Large intestine (tissue), 3 donors: ENCODE results near the gene MAMLD1. TPM values are rescaled to one million over a fixed set of nuclear protein-coding genes. Genes with fewer than 3 reads are reported as not detected.

Source experiments
- DNase-seq, 2 donors: peaks; one replicate each; pipeline versions ENCODE4 v3.0.0 to v3.0.0-alpha.2; 2013
- H3K27ac ChIP-seq: one replicate; pipeline ENCODE4 v1.5.1; 2013; ENCODE audit warnings: low read length
- H3K27me3 ChIP-seq: 2 replicates; pipeline ENCODE4 v1.6.1; 2013; ENCODE audit warnings: low read length; ENCODE audit not compliant: control insufficient read depth, insufficient read depth
- H3K36me3 ChIP-seq: 2 replicates; pipeline ENCODE4 v1.6.1; 2013; ENCODE audit warnings: low read length; ENCODE audit not compliant: control insufficient read depth, insufficient read depth
- H3K4me1 ChIP-seq: one replicate; pipeline ENCODE4 v1.6.1; 2013; ENCODE audit warnings: low read length; ENCODE audit not compliant: control insufficient read depth, insufficient read depth
- H3K4me3 ChIP-seq: one replicate; pipeline ENCODE4 v1.5.1; 2013; ENCODE audit warnings: low read length
- H3K9me3 ChIP-seq: one replicate; pipeline ENCODE4 v1.6.1; 2013; ENCODE audit warnings: mild to moderate bottlenecking, low read depth, low read length, moderate library complexity; ENCODE audit not compliant: control insufficient read depth
- WGBS: methylation state at CpG from one replicate; pipeline ENCODE4 v1.1.5; 2013; ENCODE audit warnings: low lambda C conversion rate; ENCODE audit not compliant: insufficient coverage; 5-methylcytosine and 5-hydroxymethylcytosine counted together
- polyA plus RNA-seq: library from polyadenylated mRNA; unstranded; fragments of 120-200 nt; gene quantifications from one replicate; pipeline ENCODE4 v1.2.1, GENCODE V29; 2013

The MAMLD1 gene
- polyA plus RNA-seq, 1 donor = 3.8 TPM

DNA sequence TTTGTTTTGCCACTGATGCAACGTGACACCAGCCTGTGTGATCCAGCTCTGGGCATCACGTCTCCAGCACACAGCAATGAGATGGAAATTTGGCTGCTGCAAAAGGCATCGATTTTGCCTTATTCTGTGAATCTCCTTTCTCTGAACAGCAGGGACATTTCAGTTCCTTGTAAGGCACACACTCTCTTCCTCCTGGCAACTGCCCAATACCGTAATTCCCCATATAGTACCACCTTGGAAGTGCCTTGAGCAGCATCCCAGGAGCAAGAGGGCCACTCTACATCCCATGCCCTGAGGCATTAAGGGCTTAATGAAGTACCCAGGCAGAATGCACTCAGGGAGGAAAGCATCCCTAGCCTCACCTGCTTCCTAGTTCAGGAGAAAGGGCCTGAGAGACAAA lies 10.5 kb upstream of the MAMLD1 start:
- Histone ChIP-seq H3K36me3 (no peaks in the 10 kb centered on the region), H3K4me1 (no peaks in the 10 kb centered on the region), H3K9me3 (no peaks in the 10 kb centered on the region), H3K27ac (no peak overlapping the region), H3K27me3 (no peaks in the 10 kb centered on the region), H3K4me3 (no peak overlapping the region)
- WGBS = no CpG with 5 or more reads among the region's 4 CpGs
- peak in 1 of 2 donors; percentile 6 for DNase-seq

DNA sequence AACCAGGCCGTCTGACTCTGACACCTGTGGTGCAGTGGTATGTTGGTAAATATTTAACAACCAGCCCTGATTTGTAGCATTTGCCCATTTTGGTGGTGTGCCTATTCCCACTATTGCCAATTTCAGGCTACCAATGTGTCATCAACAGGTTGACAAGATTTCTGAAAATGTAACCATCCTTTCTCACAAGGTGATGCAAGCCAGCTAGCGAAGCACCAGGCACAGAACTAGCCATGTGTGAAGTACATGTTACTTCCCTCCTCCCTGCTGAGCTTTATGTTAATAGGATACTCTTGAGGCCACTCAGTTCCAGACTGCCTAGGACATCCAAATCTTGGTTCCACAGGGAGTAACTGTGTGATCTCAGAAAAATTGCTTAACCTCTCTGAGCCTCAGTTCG lies 7.2 kb upstream of the MAMLD1 start:
- no peak overlapping the region for H3K4me3 ChIP-seq
- H3K9me3 ChIP-seq = no peaks in the 10 kb centered on the region
- peaks cover 9% of the 10 kb centered on the region for H3K27me3 ChIP-seq
- no peak for DNase-seq
- H3K36me3 ChIP-seq = no peaks in the 10 kb centered on the region
- no CpG with 5 or more reads among the region's 3 CpGs for WGBS
- H3K27ac ChIP-seq = no peak overlapping the region
- no peaks in the 10 kb centered on the region for H3K4me1 ChIP-seq

DNA sequence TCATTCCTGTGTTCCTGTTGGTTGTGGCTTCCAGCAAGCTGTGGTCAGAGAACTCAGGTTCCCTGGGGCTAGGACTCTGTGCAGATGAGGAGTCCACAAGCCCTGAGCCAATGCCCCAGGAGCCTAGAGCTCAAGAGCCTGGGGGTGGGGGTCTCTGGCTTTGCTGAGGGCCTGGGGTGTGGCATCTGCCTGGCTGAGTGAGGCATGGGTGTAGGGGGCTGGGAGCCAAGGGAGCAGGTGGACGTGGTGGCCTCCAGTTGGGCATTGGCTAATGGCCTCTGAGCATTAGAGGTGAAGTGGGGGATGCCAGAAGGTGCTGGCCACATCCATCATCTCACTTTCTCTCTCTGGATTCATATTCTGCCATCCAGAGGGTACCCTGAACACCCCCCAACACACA lies 5.3 kb upstream of the MAMLD1 start:
- Histone ChIP-seq H3K27me3 (peaks cover 27% of the 10 kb centered on the region), H3K9me3 (no peaks in the 10 kb centered on the region)
- WGBS = no CpG with 5 or more reads among the region's 1 CpG

DNA sequence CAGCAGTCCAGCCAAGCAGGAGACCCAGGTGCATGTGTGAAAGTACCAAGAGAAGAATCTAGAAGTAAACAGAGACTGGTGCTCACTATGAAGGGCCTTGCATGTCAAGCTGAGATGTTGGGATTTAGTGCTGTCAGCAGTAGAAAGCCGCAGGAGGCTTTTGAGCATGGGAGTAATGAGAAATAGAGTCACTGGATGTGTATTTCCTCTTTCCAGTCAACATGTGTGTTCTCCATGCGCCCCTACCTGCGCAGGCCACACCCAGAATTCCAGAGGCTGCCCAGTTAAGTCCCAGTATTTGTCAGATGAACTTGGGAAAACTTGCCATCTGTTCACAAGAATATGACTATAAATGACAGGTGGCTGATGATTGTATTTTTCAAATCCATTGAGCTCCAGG lies 4.5 kb upstream of the MAMLD1 start:
- Histone ChIP-seq H3K27ac (no peak overlapping the region), H3K36me3 (no peaks in the 10 kb centered on the region), H3K27me3 (peaks cover 27% of the 10 kb centered on the region), H3K4me3 (no peak overlapping the region), H3K9me3 (no peaks in the 10 kb centered on the region), H3K4me1 (peaks cover 19% of the 10 kb centered on the region)
- no peak for DNase-seq
- no CpG with 5 or more reads among the region's 3 CpGs for WGBS

More for the DNA sequence above, 5.3 kb upstream of the MAMLD1 start:
- no peak for DNase-seq
- H3K36me3 ChIP-seq = no peaks in the 10 kb centered on the region
- H3K27ac ChIP-seq = no peak overlapping the region
- H3K4me3 ChIP-seq = no peak overlapping the region
- peaks cover 16% of the 10 kb centered on the region for H3K4me1 ChIP-seq

DNA sequence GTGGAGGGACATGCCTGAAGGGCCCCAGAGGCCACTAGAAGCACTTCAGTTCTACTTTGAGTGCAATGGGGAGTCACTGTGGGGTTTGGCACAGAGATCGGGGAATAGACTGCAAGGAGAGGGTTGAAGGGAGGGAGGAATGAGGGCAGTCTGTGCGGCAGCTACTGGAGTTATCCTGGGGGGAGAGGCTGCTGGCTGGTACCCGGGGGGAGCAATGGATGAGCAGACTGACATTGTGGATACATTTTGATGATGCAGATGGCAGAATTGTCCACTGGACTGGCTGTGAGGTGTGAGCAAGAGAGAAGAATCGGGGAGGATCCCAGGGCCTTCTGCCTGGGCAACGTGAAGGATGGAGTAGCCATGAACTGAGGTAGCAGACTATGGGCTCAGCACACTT lies 2.8 kb upstream of the MAMLD1 start:
- Histone ChIP-seq H3K27ac (no peak overlapping the region), H3K9me3 (no peaks in the 10 kb centered on the region), H3K27me3 (peaks cover 27% of the 10 kb centered on the region), H3K4me1 (peaks cover 22% of the 10 kb centered on the region), H3K36me3 (no peaks in the 10 kb centered on the region), H3K4me3 (no peak overlapping the region)
- no peak for DNase-seq
- WGBS = no CpG with 5 or more reads among the region's 5 CpGs

DNA sequence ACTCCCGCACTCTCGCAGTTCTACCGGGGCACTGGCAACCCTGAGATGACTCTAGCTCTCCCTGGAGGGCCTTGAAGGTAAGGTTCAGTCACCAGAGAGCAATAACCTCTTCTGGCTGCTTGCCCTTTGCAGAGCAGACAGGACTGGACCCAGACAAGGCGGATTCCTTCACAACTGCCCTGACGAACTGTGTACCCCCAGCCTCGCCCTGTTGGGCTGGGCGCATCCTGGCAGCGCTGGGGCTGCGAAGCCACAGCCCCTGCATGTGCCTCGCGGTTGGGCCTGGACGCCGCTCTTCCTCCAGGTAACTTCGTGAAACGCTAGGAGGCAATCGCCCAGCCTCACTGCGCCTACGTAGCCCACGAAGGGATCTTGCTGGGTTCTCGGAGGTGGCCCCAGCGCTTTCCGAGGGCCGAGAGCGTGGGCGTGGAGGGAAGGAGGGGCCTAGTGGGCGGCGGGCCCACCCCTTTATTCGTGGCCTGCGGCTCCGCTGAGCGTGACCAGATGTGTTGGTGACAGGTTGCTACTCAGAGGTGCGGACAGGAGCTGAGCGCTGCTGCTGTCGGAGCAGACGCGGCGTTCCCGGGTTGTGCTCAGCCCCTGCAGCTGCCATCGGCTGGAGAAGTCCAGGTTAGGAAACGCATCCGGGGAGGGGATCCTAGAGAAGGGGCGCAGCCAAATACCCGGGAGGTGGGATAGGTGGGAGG lies 1.9 kb upstream of the MAMLD1 start:
- no peak overlapping the region for H3K27ac ChIP-seq
- WGBS = no CpG with 5 or more reads among the region's 43 CpGs
- peaks cover 27% of the 10 kb centered on the region for H3K27me3 ChIP-seq
- peak in 1 of 2 donors; percentile 46 for DNase-seq
- no peaks in the 10 kb centered on the region for H3K9me3 ChIP-seq
- H3K36me3 ChIP-seq = no peaks in the 10 kb centered on the region
- peaks cover 22% of the 10 kb centered on the region for H3K4me1 ChIP-seq
- H3K4me3 ChIP-seq = peak overlapping the region; percentile 44

DNA sequence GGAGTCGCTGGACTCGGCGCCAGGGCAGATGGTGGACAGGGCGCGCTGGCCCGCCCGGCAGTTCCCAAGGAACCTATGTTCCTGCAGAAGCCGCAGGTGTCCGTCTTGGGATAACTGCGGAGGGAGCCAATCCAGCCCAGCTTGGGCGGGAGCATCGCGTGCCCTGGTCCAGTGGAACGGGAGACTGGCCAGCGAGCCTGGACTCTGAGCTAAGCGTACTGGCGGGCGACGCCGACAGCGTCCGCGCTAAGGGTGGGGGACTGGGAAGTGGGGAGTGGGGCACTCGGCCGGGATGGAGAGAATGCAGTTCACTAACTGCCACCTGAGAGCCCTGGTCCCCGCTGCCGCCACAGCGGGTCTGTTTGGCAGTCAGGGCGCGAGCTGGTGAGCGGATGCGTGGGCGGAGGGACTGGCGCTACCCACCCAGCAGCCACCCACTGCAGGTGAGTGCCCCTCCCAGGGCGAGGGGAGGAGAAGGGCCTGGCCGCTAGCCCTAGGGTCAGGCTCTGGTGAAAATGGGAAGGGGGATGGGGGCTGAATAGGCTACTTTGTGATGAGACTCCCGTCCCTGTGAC lies 1.3 kb upstream of the MAMLD1 start:
- Histone ChIP-seq H3K4me3 (peak overlapping the region; percentile 44), H3K27ac (no peak overlapping the region)
- WGBS = no CpG with 5 or more reads among the region's 37 CpGs

DNA sequence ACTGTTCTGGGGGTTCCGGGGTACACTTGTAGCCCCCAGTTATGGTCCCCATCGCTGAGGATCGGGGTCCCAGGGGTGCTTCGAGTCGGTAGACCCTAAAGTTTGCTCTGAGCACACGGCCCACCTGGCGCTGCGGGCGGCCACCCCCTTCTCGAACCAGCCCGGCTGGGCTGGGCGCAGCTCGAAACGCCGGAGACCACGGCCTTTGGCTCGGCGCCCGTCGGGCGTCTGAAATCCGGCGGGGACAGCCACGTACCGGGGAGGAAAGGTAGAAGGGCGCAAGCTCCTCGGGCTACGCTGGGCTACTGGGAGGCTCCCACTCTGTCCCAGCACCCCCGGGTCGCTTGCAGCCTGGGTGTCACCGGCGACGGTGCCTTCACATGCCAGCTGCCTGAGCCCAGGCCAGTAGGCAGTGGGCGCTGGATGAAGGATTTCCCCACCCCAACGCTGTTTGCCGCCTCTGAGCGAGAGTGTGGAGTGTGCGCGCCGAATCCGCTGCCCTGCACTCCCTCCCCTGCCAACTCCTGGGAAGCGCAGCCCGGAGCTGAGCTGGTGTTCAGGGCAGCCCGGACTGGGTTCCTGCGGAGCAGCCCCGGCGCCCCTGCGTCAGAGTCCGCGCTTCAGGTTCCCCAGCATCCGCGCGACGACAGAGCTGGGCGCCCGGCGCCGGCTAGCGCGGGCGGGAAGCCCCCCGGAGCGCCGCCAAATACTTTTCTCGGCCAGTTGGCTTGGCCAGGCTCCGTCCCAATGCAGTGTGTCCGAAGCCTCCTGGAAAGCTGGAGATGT lies 637 bp downstream of the MAMLD1 start:
- WGBS = no CpG with 5 or more reads among the region's 67 CpGs
- peak overlapping the region; percentile 51 for H3K4me3 ChIP-seq
- H3K9me3 ChIP-seq = no peaks in the 10 kb centered on the region

More for the DNA sequence above, 1.3 kb upstream of the MAMLD1 start:
- peaks cover 25% of the 10 kb centered on the region for H3K4me1 ChIP-seq
- H3K27me3 ChIP-seq = peaks cover 27% of the 10 kb centered on the region
- no peaks in the 10 kb centered on the region for H3K36me3 ChIP-seq
- no peaks in the 10 kb centered on the region for H3K9me3 ChIP-seq
- peak in 1 of 2 donors; percentile 4 for DNase-seq

DNA sequence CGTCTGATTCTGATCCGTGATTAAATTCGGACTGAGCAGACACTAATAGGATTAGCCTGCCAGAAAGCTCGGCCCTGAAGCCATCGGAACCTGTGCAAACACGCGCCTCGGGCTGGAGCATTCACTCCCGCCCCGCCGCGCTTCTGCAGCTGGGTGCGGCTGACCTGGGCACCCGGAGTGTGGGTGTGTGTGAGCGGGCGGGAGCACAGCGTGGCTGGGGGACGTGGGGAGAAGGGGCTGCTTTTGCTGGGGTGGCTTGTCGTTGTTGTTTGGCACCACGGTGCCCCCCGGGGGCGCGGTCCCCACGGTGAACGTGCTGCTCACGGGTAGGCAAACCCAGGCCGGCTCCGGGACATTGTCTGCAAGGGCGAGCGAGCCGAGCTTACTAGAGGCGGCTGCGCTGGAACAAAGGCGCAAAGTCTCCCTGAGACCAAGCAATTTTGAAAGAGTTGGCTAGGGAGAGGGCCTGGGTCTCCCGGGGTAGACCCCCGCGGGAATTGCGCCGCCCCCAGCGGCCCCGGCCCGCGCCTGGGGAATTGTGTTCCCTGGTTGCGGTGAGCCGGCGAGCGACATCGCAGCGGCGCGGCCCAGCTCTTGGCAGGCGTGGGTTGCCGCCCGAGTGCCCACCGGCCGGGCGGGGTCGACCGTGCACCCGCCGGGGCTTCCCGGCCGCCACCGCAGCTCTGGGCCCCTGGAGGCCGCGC lies 1.4 kb downstream of the MAMLD1 start:
- Histone ChIP-seq H3K9me3 (no peaks in the 10 kb centered on the region), H3K4me1 (peaks cover 25% of the 10 kb centered on the region), H3K27me3 (peaks cover 27% of the 10 kb centered on the region), H3K36me3 (no peaks in the 10 kb centered on the region), H3K4me3 (peak overlapping the region; percentile 51), H3K27ac (no peak overlapping the region)
- WGBS = no CpG with 5 or more reads among the region's 66 CpGs
- DNase-seq = peak in 1 of 2 donors; percentile 49

More for the DNA sequence above, 637 bp downstream of the MAMLD1 start:
- no peaks in the 10 kb centered on the region for H3K36me3 ChIP-seq
- peak in 1 of 2 donors; percentile 34 for DNase-seq
- peaks cover 27% of the 10 kb centered on the region for H3K27me3 ChIP-seq
- peaks cover 25% of the 10 kb centered on the region for H3K4me1 ChIP-seq
- no peak overlapping the region for H3K27ac ChIP-seq
